GM12873 (cell line): ENCODE results near the gene PLXNA4.

ENCODE experiments used
- CTCF ChIP-seq: IDR thresholded peaks from 2 replicates; pipeline ENCODE4 v1.5.1; 2012; ENCODE audit warnings: low read depth, mild to moderate bottlenecking, moderate library complexity, low read length, control low read depth; ENCODE audit not compliant: insufficient read depth; ENCODE audit errors: missing control alignments

PLXNA4 gene

GRCh38 chr7:132317701-132318351 lies 258.4 kb downstream of the PLXNA4 start:
- TF ChIP-seq CTCF = no peak

- TF ChIP-seq CTCF = no peak
These were observed 263.7 kb downstream of the PLXNA4 start for GRCh38 chr7:132312531-132313055.

- no peak for TF ChIP-seq CTCF
These were observed 264.5 kb downstream of the PLXNA4 start for GRCh38 chr7:132311733-132312132.

GRCh38 chr7:132309102-132309805 lies 267.0 kb downstream of the PLXNA4 start:
- no peak for TF ChIP-seq CTCF

- TF ChIP-seq CTCF = no peak
These were observed 268.8 kb downstream of the PLXNA4 start for GRCh38 chr7:132307465-132307864.

GRCh38 chr7:132300599-132301277 lies 275.5 kb downstream of the PLXNA4 start:
- TF ChIP-seq CTCF = no peak

- TF ChIP-seq CTCF = no peak
These were observed 277.5 kb downstream of the PLXNA4 start for GRCh38 chr7:132298790-132299189.
